OCI-LY3 (cell line): ENCODE data around the gene PCSK1.

ENCODE experiments used
- H2AFZ ChIP-seq: fragments of 200-600, 300-600 bp; shearing (Covaris generic); 2 replicates; pipeline ENCODE4 v1.6.0; 2014; ENCODE audit warnings: antibody characterized with exemption, low read depth, low read length
- H3K27ac ChIP-seq: fragments of 200-600, 300-600 bp; sonication (generic); 2 replicates; pipeline ENCODE4 v1.5.1; 2014; ENCODE audit warnings: mild to moderate bottlenecking, low read length, moderate library complexity, mixed read lengths
- H3K27me3 ChIP-seq: fragments of 200-600, 300-600 bp; sonication (generic); 2 replicates; pipeline ENCODE4 v1.6.1; 2014; ENCODE audit warnings: low read depth, low read length, mixed read lengths
- H3K36me3 ChIP-seq: fragments of 200-600, 300-600 bp; sonication (generic); replicated peaks from 2 replicates; pipeline ENCODE3; 2014; ENCODE audit warnings: low read depth, low read length, mixed read lengths
- H3K4me1 ChIP-seq: fragments of 300-600, 200-600 bp; sonication (generic); 2 replicates; pipeline ENCODE4 v1.6.1; 2014; ENCODE audit warnings: low read length, mixed read lengths
- H3K4me2 ChIP-seq: fragments of 200-600, 300-600 bp; sonication (generic); 2 replicates; pipeline ENCODE4 v1.6.1; 2014; ENCODE audit warnings: low read length, mixed read lengths
- H3K4me3 ChIP-seq: fragments of 300-600, 200-600 bp; sonication (generic); 2 replicates; pipeline ENCODE4 v1.5.1; 2014; ENCODE audit warnings: antibody characterized with exemption, mild to moderate bottlenecking, low read length, moderate library complexity
- H3K79me2 ChIP-seq: fragments of 300-600, 200-600 bp; shearing (Covaris generic); 2 replicates; pipeline ENCODE4 v1.6.1; 2014; ENCODE audit warnings: mild to moderate bottlenecking, low read length, mixed read lengths
- H3K9ac ChIP-seq: fragments of 300-600, 200-600 bp; shearing (Covaris generic); 2 replicates; pipeline ENCODE4 v1.6.0; 2014; ENCODE audit warnings: mild to moderate bottlenecking, low read length, moderate library complexity
- H3K9me3 ChIP-seq: fragments of 200-600, 300-600 bp; shearing (Covaris generic); 2 replicates; pipeline ENCODE4 v1.6.1; 2014; ENCODE audit warnings: low read length, mixed read lengths; ENCODE audit not compliant: insufficient read depth
- H4K20me1 ChIP-seq: fragments of 200-600, 300-600 bp; sonication (generic); 2 replicates; pipeline ENCODE4 v1.6.1; 2016; ENCODE audit warnings: low read length, mixed read lengths; ENCODE audit not compliant: insufficient read depth
- EZH2phosphoT487 ChIP-seq: fragments of 200-600 bp; shearing (Covaris generic); IDR thresholded peaks from 2 replicates; pipeline ENCODE4 v1.6.1; 2018; ENCODE audit warnings: antibody characterized with exemption, mixed run types, low read depth
- TF ChIP-seq, protein P1 (sequence below): fragments of 200-600, 300-600 bp; sonication (generic); IDR thresholded peaks from 2 replicates; pipeline ENCODE4 v1.5.1; 2014; ENCODE audit warnings: antibody characterized with exemption, low read length, low read depth

Gene PCSK1

DNA sequence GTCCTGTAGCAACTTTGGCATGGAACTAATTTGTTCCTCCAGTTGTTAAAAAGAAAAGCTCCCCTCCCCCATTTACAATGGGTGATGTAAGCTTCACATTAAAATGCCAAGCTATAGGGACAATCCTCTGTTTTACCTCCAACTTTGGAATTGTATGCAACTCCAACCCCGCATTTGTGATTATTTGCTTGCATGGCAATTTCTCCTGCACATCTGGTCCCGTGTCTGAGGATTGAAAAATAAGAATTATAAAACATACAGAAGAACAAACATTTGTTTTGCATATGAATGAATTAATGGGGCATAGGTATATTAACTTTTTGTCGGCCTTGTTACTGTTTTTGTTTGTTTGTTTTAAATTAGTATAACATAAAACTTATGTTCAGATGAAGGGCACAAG, 17.2 kb downstream of the PCSK1 start:
- Histone ChIP-seq H3K79me2 (no peaks in the 10 kb centered on the region), H3K9ac (no peak overlapping the region), H3K4me1 (no peaks in the 10 kb centered on the region), H3K27me3 (no peaks in the 10 kb centered on the region), H3K4me3 (no peak overlapping the region), H3K9me3 (no peaks in the 10 kb centered on the region), H3K36me3 (no peaks in the 10 kb centered on the region), H3K27ac (no peak overlapping the region), H3K4me2 (no peak overlapping the region), H4K20me1 (no peaks in the 10 kb centered on the region), H2AFZ (no peak overlapping the region)
- TF ChIP-seq EZH2phosphoT487: no peak
- TF ChIP-seq, protein P1, sequence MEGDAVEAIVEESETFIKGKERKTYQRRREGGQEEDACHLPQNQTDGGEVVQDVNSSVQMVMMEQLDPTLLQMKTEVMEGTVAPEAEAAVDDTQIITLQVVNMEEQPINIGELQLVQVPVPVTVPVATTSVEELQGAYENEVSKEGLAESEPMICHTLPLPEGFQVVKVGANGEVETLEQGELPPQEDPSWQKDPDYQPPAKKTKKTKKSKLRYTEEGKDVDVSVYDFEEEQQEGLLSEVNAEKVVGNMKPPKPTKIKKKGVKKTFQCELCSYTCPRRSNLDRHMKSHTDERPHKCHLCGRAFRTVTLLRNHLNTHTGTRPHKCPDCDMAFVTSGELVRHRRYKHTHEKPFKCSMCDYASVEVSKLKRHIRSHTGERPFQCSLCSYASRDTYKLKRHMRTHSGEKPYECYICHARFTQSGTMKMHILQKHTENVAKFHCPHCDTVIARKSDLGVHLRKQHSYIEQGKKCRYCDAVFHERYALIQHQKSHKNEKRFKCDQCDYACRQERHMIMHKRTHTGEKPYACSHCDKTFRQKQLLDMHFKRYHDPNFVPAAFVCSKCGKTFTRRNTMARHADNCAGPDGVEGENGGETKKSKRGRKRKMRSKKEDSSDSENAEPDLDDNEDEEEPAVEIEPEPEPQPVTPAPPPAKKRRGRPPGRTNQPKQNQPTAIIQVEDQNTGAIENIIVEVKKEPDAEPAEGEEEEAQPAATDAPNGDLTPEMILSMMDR: no peak

DNA sequence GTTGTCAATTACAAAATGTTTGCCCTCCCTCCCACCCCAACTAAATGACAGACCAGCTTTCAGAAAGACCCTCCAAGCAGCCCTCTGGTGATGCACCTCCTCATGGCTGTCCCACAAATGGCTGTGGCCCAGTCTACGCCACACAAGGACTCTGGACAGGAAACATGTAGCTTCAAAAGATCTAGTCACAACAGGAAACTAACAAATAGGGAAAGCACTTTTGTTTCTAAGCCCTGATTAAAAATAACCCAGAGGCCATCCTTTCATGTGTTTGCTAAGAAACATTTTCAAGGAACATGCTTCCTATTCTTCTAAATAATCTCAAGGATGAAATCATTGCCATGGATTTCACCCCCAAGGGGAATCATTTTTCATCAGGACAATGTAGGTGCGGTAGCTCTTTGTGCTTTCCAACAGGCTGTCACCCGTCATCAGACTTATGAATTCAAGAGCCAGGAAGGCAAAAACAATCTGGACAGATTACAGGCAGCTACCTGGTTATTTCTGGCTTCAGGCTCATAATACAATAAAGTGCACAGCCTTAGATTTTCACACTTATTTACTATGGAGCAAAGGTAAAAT, 20.1 kb downstream of the PCSK1 start:
- H3K9me3 ChIP-seq: no peaks in the 10 kb centered on the region
- no peak overlapping the region for H2AFZ ChIP-seq

DNA sequence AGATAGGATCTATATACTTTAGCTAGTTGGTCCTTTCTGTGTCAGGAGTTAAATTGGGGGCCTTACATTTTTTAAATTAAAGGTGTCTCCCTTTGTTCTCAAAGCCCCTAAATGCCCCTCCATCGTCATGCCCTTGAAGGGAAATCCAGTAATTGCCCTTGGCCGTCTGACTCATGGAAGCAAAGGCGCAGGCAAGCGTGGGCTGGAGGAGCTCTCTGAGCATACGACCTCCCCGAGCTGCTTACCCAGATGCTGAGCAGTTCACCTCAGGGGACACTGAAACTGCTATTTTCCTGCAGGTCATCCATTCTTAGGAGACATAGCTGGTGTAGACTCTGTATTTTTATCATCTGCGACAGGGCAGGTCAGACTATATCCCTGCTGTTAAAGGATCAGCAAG, 23.0 kb downstream of the PCSK1 start:
- H4K20me1 ChIP-seq: no peaks in the 10 kb centered on the region
- H3K36me3 ChIP-seq: no peaks in the 10 kb centered on the region
- no peak overlapping the region for H3K4me3 ChIP-seq
- TF ChIP-seq, protein P1: no peak
- TF ChIP-seq EZH2phosphoT487: no peak
- no peak overlapping the region for H3K4me2 ChIP-seq
- no peaks in the 10 kb centered on the region for H3K79me2 ChIP-seq
- no peaks in the 10 kb centered on the region for H3K27me3 ChIP-seq
- H3K27ac ChIP-seq: no peak overlapping the region
- H3K9me3 ChIP-seq: no peaks in the 10 kb centered on the region
- no peak overlapping the region for H2AFZ ChIP-seq
- H3K4me1 ChIP-seq: no peaks in the 10 kb centered on the region
- no peak overlapping the region for H3K9ac ChIP-seq

More for the DNA sequence above, 20.1 kb downstream of the PCSK1 start:
- TF ChIP-seq EZH2phosphoT487: no peak
- TF ChIP-seq, protein P1: no peak
- H3K27me3 ChIP-seq: no peaks in the 10 kb centered on the region
- no peaks in the 10 kb centered on the region for H4K20me1 ChIP-seq
- no peak overlapping the region for H3K27ac ChIP-seq
- no peak overlapping the region for H3K4me3 ChIP-seq
- no peaks in the 10 kb centered on the region for H3K36me3 ChIP-seq
- no peaks in the 10 kb centered on the region for H3K79me2 ChIP-seq
- H3K4me2 ChIP-seq: no peak overlapping the region
- no peaks in the 10 kb centered on the region for H3K4me1 ChIP-seq
- H3K9ac ChIP-seq: no peak overlapping the region

DNA sequence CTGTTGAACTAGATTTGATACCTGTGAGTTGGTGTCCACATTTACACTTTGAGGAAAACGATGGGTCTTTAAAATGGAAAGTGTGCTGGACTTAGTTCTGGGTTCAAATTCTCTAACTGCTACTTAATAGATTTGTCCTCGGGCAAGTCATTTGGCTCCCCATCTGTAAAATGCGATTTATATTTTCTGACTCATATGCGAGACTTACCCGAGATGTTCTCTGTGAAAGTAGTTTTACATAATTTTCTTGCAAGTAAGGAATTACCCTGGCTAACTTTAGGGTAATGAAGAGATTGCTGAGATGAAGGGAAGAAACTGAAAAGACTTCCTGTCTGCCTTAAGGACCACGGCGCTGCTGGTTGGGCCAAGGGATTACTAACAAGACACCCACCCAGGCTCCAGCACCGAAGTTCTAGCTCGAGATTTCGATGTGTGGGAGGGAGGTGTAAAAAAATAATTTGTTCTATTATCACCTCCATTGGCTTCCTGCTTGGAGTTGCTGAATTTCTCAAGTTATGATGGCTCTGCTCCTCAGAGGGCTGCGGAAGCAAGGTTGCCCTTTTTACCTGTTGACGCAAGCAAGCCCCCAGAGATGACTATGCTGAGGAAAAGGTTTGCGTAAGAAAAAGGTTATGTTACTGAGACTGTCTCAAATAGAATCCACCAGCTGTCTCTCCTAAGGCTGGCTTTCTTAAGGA, 24.1 kb downstream of the PCSK1 start:
- H3K9me3 ChIP-seq: no peaks in the 10 kb centered on the region
- H3K4me2 ChIP-seq: no peak overlapping the region
- no peak overlapping the region for H3K27ac ChIP-seq
- H3K9ac ChIP-seq: no peak overlapping the region
- H4K20me1 ChIP-seq: no peaks in the 10 kb centered on the region
- H3K79me2 ChIP-seq: no peaks in the 10 kb centered on the region
- no peaks in the 10 kb centered on the region for H3K27me3 ChIP-seq
- no peak overlapping the region for H3K4me3 ChIP-seq
- no peaks in the 10 kb centered on the region for H3K4me1 ChIP-seq
- no peaks in the 10 kb centered on the region for H3K36me3 ChIP-seq
- no peak overlapping the region for H2AFZ ChIP-seq
- TF ChIP-seq, protein P1: no peak
- TF ChIP-seq EZH2phosphoT487: no peak
